Panc1 (cell line): ENCODE measurements around the gene ZNF287. TPM values are rescaled to one million over a fixed set of nuclear protein-coding genes. Genes with fewer than 3 reads are reported as not detected.

Source experiments
- ATAC-seq: fragments of 200-7000 bp; cut with Tn5 transposase; 2 replicates; pipeline ENCODE4 v1.9.1; 2020; ENCODE audit warnings: mild to moderate bottlenecking, moderate library complexity
- BruUV-seq: library from RNA; stranded (reverse); fragments of 400-500 nt; replicated peaks from 2 replicates; lab custom pipeline; 2021; lab: Mats Ljungman, UMichigan
- CTCF ChIA-PET: fragments of 300-600 bp; sonication (Branson Sonifier 250); formaldehyde crosslinking; loops from one replicate; lab custom pipeline; 2022; ENCODE audit warnings: antibody characterized with exemption; lab: Charles Lee
- POLR2A ChIA-PET: fragments of 300-600 bp; sonication (Branson Sonifier 250); formaldehyde crosslinking; loops from one replicate; lab custom pipeline; 2022; ENCODE audit warnings: antibody characterized with exemption; lab: Charles Lee
- DNase-seq: peaks from one replicate; pipeline ENCODE4 v3.0.0-alpha.2; 2010; ENCODE audit warnings: low read depth, low spot score
- H3K27ac ChIP-seq: 2 replicates; pipeline ENCODE4 v1.5.1; 2011; ENCODE audit warnings: mild to moderate bottlenecking, low read length, inconsistent platforms
- H3K27me3 ChIP-seq: fragments of 200-500 bp; sonication (Bioruptor generic); 2 replicates; pipeline ENCODE4 v1.6.0; 2014; ENCODE audit warnings: low read length, inconsistent platforms; ENCODE audit not compliant: control insufficient read depth, insufficient read depth
- H3K36me3 ChIP-seq: fragments of 200-500 bp; sonication (Bioruptor generic); 2 replicates; pipeline ENCODE4 v1.5.1; 2014; ENCODE audit warnings: inconsistent platforms, mild to moderate bottlenecking, low read length, moderate library complexity; ENCODE audit not compliant: control insufficient read depth, insufficient read depth
- H3K4me1 ChIP-seq: 2 replicates; pipeline ENCODE4 v1.5.1; 2011; ENCODE audit warnings: inconsistent platforms, mild to moderate bottlenecking, low read length, moderate library complexity; ENCODE audit not compliant: control insufficient read depth, insufficient read depth
- H3K4me3 ChIP-seq, 2 experiments: 2 replicates each; pipeline ENCODE4 v1.5.1; 2011 to 2012; ENCODE audit warnings: low read depth in 2 of 2, low read length in 2 of 2, mild to moderate bottlenecking in 2 of 2, inconsistent platforms in 1 of 2, moderate library complexity in 1 of 2
- H3K9me3 ChIP-seq: fragments of 200-500 bp; sonication (Bioruptor generic); 2 replicates; pipeline ENCODE4 v1.5.1; 2014; ENCODE audit warnings: low read depth, mild to moderate bottlenecking, inconsistent platforms, low read length, moderate library complexity; ENCODE audit not compliant: control insufficient read depth, insufficient read depth
- CTCF ChIP-seq: fragments of 450-650 bp; IDR thresholded peaks from 2 replicates; pipeline ENCODE4 v1.5.1; 2017; ENCODE audit warnings: mild to moderate bottlenecking
- POLR2AphosphoS5 ChIP-seq: IDR thresholded peaks from 2 replicates; pipeline ENCODE4 v1.6.1; 2012; ENCODE audit warnings: mild to moderate bottlenecking, low read depth, low read length, moderate library complexity
- REST ChIP-seq, 2 experiments: IDR thresholded peaks; 2 replicates each; pipeline ENCODE4 v1.6.1; 2011 to 2012; ENCODE audit warnings: low read depth in 2 of 2, control low read depth in 1 of 2, low read length in 1 of 2, mild to moderate bottlenecking in 1 of 2, moderate library complexity in 1 of 2; ENCODE audit not compliant: insufficient read depth in 1 of 2
- SIN3A ChIP-seq: IDR thresholded peaks from 2 replicates; pipeline ENCODE4 v1.6.1; 2012; ENCODE audit warnings: low read depth, mild to moderate bottlenecking, low read length, moderate library complexity, borderline replicate concordance; ENCODE audit not compliant: insufficient read depth
- TCF7L2 ChIP-seq: IDR thresholded peaks from 2 replicates; pipeline ENCODE4 v1.6.1; 2011; ENCODE audit warnings: mild to moderate bottlenecking, low read depth, low read length, inconsistent platforms
- in situ Hi-C: cut with HindIII; loops from 2 replicates; pipeline ENCODE4 v1.10.0; 2016; ENCODE audit warnings: low sequenced_read_pairs, low pct_unique_long_range_greater_than_20kb
- intact Hi-C: fragments of 100-400 bp; cut with micrococcal nuclease; formaldehyde crosslinking; loops from one replicate; pipeline ENCODE4 v1.10.0; 2022; ENCODE audit not compliant: unreplicated experiment
- total RNA-seq: library from RNA; stranded (reverse); gene quantifications from one replicate; pipeline ENCODE4 v1.2.1, GENCODE V29; 2021; ENCODE audit not compliant: unreplicated experiment

ZNF287 gene
- total RNA-seq, 1 experiment from 2014 or later: 12.3 TPM

GRCh38 chr17:16589097-16589969 lies 20.3 kb upstream of the ZNF287 start:
- peak; percentile 70 for DNase-seq
- Histone ChIP-seq H3K4me3 (peak overlapping the region; percentile 58 to 72), H3K4me1 (no peaks in the 10 kb centered on the region), H3K27ac (peak overlapping the region; percentile 51), H3K9me3 (no peaks in the 10 kb centered on the region), H3K36me3 (no peaks in the 10 kb centered on the region), H3K27me3 (no peaks in the 10 kb centered on the region)
- peak; percentile 91 for ATAC-seq
- intact Hi-C loops: no loop called here
- POLR2A ChIA-PET: interaction anchor here (0.5 kb wide), 1 partner anchor 609 kb away, joined by 6 read pairs; no protein-coding TSS in a partner anchor
- in situ Hi-C loops: no loop called here
- TF ChIP-seq POLR2AphosphoS5 (no peak; the same call in 1 of the 2 replicates), REST (IDR thresholded peaks at IDR 0.05; ENCODE audit: insufficient read depth in 1 of 2, low read depth in 2 of 2, low read length in 1 of 2) (no peak), CTCF (peak; percentile 99), TCF7L2 (no peak), SIN3A (no peak)
- BruUV-seq: no TSS peak
- CTCF ChIA-PET: interaction anchor here (0.6 kb wide), 1 partner anchor 8 kb away, joined by 3 read pairs; no protein-coding TSS in a partner anchor

- in situ Hi-C loops (no loop called here), intact Hi-C loops (no loop called here)
- no TSS peak for BruUV-seq
- Histone ChIP-seq H3K36me3 (no peaks in the 10 kb centered on the region), H3K9me3 (no peaks in the 10 kb centered on the region), H3K4me1 (peaks cover 3% of the 10 kb centered on the region; the same call in 1 of the 2 replicates), H3K27ac (no peak overlapping the region), H3K4me3 (no peak overlapping the region), H3K27me3 (no peaks in the 10 kb centered on the region)
- ChIA-PET CTCF (no interaction called here), POLR2A (interaction anchor here (0.6 kb wide), 1 partner anchor 25 kb away, joined by 4 read pairs; no protein-coding TSS in a partner anchor)
- TF ChIP-seq REST (IDR thresholded peaks at IDR 0.05; ENCODE audit: insufficient read depth in 1 of 2, low read depth in 2 of 2, low read length in 1 of 2) (no peak), SIN3A (no peak)
- ATAC-seq: no peak
- DNase-seq: no peak
These were observed 16.8 kb upstream of the ZNF287 start for GRCh38 chr17:16585796-16586195.
